ENCODE data around the gene SLC35G4. TPM values are rescaled to one million over a fixed set of nuclear protein-coding genes. Genes with fewer than 3 reads are reported as not detected.

The SLC35G4 gene
- total RNA-seq, 1 experiment from 2014 or later: not detected

DNA sequence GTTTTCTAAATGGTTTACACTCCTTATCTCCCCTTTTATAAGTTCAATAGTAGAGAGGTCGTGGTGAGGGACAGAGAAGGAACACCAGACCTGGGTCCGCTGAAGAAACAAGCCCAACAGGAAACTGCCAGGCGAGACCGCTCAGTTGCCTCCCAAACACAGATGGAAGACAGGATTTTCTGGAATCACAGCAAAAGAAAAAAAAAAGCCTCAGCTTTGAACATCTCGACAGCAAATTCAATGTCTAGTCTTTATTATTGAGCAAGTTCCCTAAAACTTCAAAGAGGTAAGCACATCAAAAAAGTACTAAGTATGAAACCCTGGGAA, 46.2 kb downstream of the SLC35G4 start:
- no peak for DNase-seq
- H3K36me3 Mint-ChIP-seq (ENCODE audit: insufficient read depth in 1 of 3, low read depth in 3 of 3): no peaks in the 10 kb centered on the region
- H2BK120ac ChIP-seq (ENCODE audit: low read depth, low read length, poor library complexity, severe bottlenecking): no peak overlapping the region
- no peak overlapping the region for H3K56ac ChIP-seq (ENCODE audit: insufficient read length, low read depth, low read length)
- H3K4me3 Mint-ChIP-seq: peak overlapping the region; percentile 5 to 50; a peak in 3 of 5 replicates
- peaks cover 2% of the 10 kb centered on the region for H4K20me1 ChIP-seq (ENCODE audit: control insufficient read depth, insufficient read depth, insufficient read length)
- H2BK12ac ChIP-seq (ENCODE audit: insufficient read length, low read depth, low read length): no peak overlapping the region
- H3K14ac ChIP-seq (ENCODE audit: insufficient read depth, low read length): no peak overlapping the region
- H4K5ac ChIP-seq (ENCODE audit: insufficient read length, low read depth, low read length): no peak overlapping the region
- no peak overlapping the region for H2BK5ac ChIP-seq (ENCODE audit: insufficient read length, low read length)
- no peak overlapping the region for H2BK20ac ChIP-seq (ENCODE audit: low read depth, low read length, poor library complexity, severe bottlenecking)
- H2BK15ac ChIP-seq (ENCODE audit: low read depth, low read length): no peak overlapping the region
- no peak overlapping the region for H3K9ac ChIP-seq (ENCODE audit: extremely low read depth, insufficient read length, low read length)
- TF ChIP-seq, protein P1, sequence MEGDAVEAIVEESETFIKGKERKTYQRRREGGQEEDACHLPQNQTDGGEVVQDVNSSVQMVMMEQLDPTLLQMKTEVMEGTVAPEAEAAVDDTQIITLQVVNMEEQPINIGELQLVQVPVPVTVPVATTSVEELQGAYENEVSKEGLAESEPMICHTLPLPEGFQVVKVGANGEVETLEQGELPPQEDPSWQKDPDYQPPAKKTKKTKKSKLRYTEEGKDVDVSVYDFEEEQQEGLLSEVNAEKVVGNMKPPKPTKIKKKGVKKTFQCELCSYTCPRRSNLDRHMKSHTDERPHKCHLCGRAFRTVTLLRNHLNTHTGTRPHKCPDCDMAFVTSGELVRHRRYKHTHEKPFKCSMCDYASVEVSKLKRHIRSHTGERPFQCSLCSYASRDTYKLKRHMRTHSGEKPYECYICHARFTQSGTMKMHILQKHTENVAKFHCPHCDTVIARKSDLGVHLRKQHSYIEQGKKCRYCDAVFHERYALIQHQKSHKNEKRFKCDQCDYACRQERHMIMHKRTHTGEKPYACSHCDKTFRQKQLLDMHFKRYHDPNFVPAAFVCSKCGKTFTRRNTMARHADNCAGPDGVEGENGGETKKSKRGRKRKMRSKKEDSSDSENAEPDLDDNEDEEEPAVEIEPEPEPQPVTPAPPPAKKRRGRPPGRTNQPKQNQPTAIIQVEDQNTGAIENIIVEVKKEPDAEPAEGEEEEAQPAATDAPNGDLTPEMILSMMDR (conservative IDR thresholded peaks at IDR 0.05): no peak; the same call in 2 of the 3 replicates
- no peak overlapping the region for H3K27ac ChIP-seq (ENCODE audit: insufficient read length, low read depth, low read length)
- H3K9me3 ChIP-seq (ENCODE audit: control insufficient read depth, low read depth, low read length): no peaks in the 10 kb centered on the region
- no peak overlapping the region for H4K91ac ChIP-seq (ENCODE audit: insufficient read length, low read depth, low read length)
- H3K23ac ChIP-seq (ENCODE audit: insufficient read length, low read depth, low read length): no peak overlapping the region
- H3K23me2 ChIP-seq (ENCODE audit: insufficient read length, low read depth, low read length, poor library complexity, severe bottlenecking): no peaks in the 10 kb centered on the region
- WGBS (ENCODE audit: extremely low coverage, insufficient read length, low lambda C conversion rate): no CpG with 5 or more reads among the region's 5 CpGs
- H3K79me1 ChIP-seq (ENCODE audit: insufficient read depth, low read depth, low read length, poor library complexity, severe bottlenecking): no peaks in the 10 kb centered on the region
- peak overlapping the region; percentile 91 for H2AFZ ChIP-seq (ENCODE audit: low read length)
- no peaks in the 10 kb centered on the region for H3K79me2 ChIP-seq (ENCODE audit: insufficient read depth, low read length)
- peak overlapping the region; percentile 31 for H3K4me2 ChIP-seq (ENCODE audit: insufficient read depth, insufficient read length, low read length)
- H3K4ac ChIP-seq (ENCODE audit: low read depth, low read length): no peak overlapping the region
- H3K18ac ChIP-seq (ENCODE audit: insufficient read length, low read depth, low read length): no peak overlapping the region
- no peak overlapping the region for H3K27ac Mint-ChIP-seq
- peaks cover 6 to 8% of the 10 kb centered on the region in 2 experiments for H3K4me1 Mint-ChIP-seq
- H3T11ph ChIP-seq (ENCODE audit: low read length): no peak overlapping the region
- peaks cover 23% of the 10 kb centered on the region for H3K27me3 Mint-ChIP-seq (ENCODE audit: low read depth)
- H3K4me1 ChIP-seq (ENCODE audit: insufficient read depth, low read length): no peaks in the 10 kb centered on the region
- no peak overlapping the region for H4K8ac ChIP-seq (replicated peaks; ENCODE audit: insufficient read length, low read depth, low read length)
- no peak overlapping the region for H2AK5ac ChIP-seq (ENCODE audit: insufficient read length, low read length)
- no peaks in the 10 kb centered on the region for H3K27me3 ChIP-seq (ENCODE audit: insufficient read depth, low read length)
- H3K9me3 Mint-ChIP-seq: no peaks in the 10 kb centered on the region; a peak in 1 of 5 replicates
